Progenitor cell of endocrine pancreas (in vitro differentiated cells): ENCODE results near the gene CAPZA2. TPM values are rescaled to one million over a fixed set of nuclear protein-coding genes. Genes with fewer than 3 reads are reported as not detected.
"Not testable (repeated sequence)": the region's sequence is repeated elsewhere in the genome, so short reads cannot be mapped to it uniquely, and the experiment has no call there.

ENCODE experiments used
- DNase-seq: peaks from one replicate; pipeline ENCODE4 v3.0.0; 2021; ENCODE audit warnings: low spot score; ENCODE audit not compliant: unreplicated experiment
- H3K27ac Mint-ChIP-seq: 2 replicates; pipeline ENCODE4 v1.8.0; 2021; ENCODE audit warnings: mild to moderate bottlenecking, moderate library complexity, mixed read lengths
- H3K27me3 Mint-ChIP-seq: 2 replicates; pipeline ENCODE4 v1.8.0; 2021; ENCODE audit warnings: mixed read lengths
- H3K36me3 Mint-ChIP-seq: 2 replicates; pipeline ENCODE4 v1.8.0; 2022; ENCODE audit warnings: mixed read lengths; ENCODE audit not compliant: insufficient read depth
- H3K4me1 Mint-ChIP-seq: 2 replicates; pipeline ENCODE4 v1.8.0; 2021; ENCODE audit warnings: low read depth, mixed read lengths
- H3K4me3 Mint-ChIP-seq: 2 replicates; pipeline ENCODE4 v1.8.0; 2021; ENCODE audit warnings: low read depth, mild to moderate bottlenecking, moderate library complexity, mixed read lengths
- H3K9me3 Mint-ChIP-seq: 2 replicates; pipeline ENCODE4 v1.8.0; 2021; ENCODE audit warnings: low read depth, mixed read lengths
- long read RNA-seq: library from polyadenylated mRNA; unstranded; transcript quantifications from one replicate; pipeline ENCODE4 v2.0.0, GENCODE V29; 2020
- total RNA-seq: library from RNA; stranded (reverse); gene quantifications from 2 replicates; pipeline ENCODE4 v1.2.1, GENCODE V29; 2021
- TF ChIP-seq, protein P1 (sequence below): fragments of 200-600 bp; sonication (generic); IDR thresholded peaks from one replicate; pipeline ENCODE4 v1.5.0; 2021; ENCODE audit warnings: antibody characterized with exemption, mild to moderate bottlenecking; ENCODE audit not compliant: unreplicated experiment

The CAPZA2 gene
- 151 and 174 TPM in 2 replicates for total RNA-seq
- long read RNA-seq, full-length matches to known transcripts, result 899 of 949 reads
- long read RNA-seq, partial matches to known transcripts, result 27 of 949 reads
- long read RNA-seq, other reads (novel, unspliced or antisense), result 23 of 949 reads

DNA sequence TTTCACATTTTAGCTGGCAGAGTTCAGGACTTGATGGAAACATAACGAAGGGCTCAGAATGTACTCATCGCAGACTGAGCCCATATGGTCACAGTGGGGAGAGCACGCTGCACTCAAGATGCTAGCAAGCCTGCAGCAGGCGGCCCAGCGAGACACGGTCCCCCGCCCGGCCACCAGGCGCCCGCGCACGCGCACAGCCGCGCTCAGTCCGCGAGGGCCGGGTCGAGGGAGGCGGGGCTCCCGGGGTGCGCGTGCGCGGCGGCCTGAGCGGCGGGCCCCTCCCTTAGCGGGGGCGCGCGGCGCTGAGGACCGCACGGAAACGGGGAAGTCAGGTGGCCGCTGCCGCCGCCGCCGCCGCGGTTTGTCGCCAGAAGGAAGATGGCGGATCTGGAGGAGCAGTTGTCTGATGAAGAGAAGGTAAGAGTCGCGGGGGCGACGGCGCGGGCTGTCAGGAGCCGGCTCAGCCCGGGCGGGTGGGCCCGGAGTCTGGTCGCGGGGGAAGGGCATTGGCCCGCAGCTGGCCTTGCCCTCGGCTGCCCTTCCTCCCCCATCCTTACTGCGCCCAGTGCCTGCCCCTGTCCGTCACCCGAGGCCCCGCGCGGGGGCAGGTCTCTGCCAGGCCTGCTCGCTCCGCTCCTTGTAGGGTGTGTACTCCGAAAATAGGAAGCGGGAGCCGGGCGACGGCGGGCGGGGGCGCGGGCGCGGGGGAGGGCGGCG is at the start of gene CAPZA2:
Gene CAPZA2, plus strand, starts transcription at position 354 of the 717 bp plus-strand sequence. Its CDS starts 25 bp downstream, at position 379.
- TF ChIP-seq, protein P1, sequence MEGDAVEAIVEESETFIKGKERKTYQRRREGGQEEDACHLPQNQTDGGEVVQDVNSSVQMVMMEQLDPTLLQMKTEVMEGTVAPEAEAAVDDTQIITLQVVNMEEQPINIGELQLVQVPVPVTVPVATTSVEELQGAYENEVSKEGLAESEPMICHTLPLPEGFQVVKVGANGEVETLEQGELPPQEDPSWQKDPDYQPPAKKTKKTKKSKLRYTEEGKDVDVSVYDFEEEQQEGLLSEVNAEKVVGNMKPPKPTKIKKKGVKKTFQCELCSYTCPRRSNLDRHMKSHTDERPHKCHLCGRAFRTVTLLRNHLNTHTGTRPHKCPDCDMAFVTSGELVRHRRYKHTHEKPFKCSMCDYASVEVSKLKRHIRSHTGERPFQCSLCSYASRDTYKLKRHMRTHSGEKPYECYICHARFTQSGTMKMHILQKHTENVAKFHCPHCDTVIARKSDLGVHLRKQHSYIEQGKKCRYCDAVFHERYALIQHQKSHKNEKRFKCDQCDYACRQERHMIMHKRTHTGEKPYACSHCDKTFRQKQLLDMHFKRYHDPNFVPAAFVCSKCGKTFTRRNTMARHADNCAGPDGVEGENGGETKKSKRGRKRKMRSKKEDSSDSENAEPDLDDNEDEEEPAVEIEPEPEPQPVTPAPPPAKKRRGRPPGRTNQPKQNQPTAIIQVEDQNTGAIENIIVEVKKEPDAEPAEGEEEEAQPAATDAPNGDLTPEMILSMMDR, result peak; percentile 32
- peak; percentile 93 for DNase-seq
- Mint-ChIP-seq H3K27me3 (no peaks in the 10 kb centered on the region), H3K4me1 (peaks cover 12% of the 10 kb centered on the region), H3K27ac (peak within 1 kb of the TSS; percentile 98), H3K9me3 (no peaks in the 10 kb centered on the region), H3K36me3 (no peaks in the 10 kb centered on the region), H3K4me3 (peak within 1 kb of the TSS; percentile 93)

DNA sequence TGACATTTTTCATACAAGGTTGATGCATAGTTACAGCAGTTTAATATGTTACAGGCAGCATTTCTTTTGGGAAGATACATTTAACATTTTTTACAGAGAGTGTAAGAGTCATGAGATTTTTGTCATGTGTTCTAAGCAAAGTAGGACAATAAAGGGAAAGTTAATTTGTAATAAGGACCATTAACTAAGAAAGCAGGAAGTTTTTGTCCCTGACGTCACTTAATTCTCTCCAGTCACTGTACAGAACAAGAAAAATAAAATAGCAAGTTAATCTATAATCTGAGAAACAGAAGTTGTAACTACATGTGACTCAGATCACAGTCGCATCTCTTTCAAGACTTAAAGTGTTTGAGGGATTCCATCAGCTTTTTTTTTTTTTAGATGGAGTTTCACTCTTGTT is 49.5 kb upstream of the CAPZA2 start:
- Mint-ChIP-seq H3K4me1 (peaks cover 44% of the 10 kb centered on the region), H3K9me3 (no peaks in the 10 kb centered on the region), H3K36me3 (no peaks in the 10 kb centered on the region), H3K4me3 (no peak overlapping the region), H3K27me3 (no peaks in the 10 kb centered on the region), H3K27ac (no peak overlapping the region)
- no peak for DNase-seq
- TF ChIP-seq, protein P1, result no peak

DNA sequence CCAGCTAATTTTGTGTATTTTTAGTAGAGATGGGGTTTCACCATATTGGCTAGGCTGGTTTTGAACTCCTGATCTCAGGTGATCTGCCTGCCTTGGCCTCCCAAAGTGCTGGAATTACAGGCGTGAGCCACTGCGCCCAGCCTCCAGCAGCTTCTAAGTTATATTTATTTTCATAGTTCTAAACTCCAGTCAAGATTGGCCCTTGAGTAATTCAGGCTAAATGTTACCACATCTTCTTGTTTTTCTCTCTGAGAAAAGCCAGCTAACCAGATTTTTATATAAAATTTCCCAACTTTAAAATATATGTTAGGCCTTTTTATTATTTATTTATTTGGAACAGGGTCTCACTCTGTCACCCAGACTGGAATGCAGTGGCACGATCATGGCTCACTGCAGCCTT is 49.0 kb upstream of the CAPZA2 start:
- H3K36me3 Mint-ChIP-seq, H3K27ac Mint-ChIP-seq, H3K4me3 Mint-ChIP-seq, DNase-seq, H3K9me3 Mint-ChIP-seq, H3K27me3 Mint-ChIP-seq: not testable (repeated sequence)
- H3K4me1 Mint-ChIP-seq, result peaks cover 39% of the 10 kb centered on the region

GRCh38 chr7:116815041-116815440 is 47.3 kb upstream of the CAPZA2 start:
- TF ChIP-seq, protein P1, result no peak
- Mint-ChIP-seq H3K27ac (no peak overlapping the region), H3K4me3 (no peak overlapping the region), H3K9me3 (no peaks in the 10 kb centered on the region), H3K27me3 (no peaks in the 10 kb centered on the region), H3K36me3 (no peaks in the 10 kb centered on the region), H3K4me1 (peaks cover 25% of the 10 kb centered on the region)
- no peak for DNase-seq

- no peak overlapping the region for H3K27ac Mint-ChIP-seq
- peaks cover 1% of the 10 kb centered on the region for H3K36me3 Mint-ChIP-seq
- DNase-seq, result no peak
- H3K4me1 Mint-ChIP-seq, result no peaks in the 10 kb centered on the region
- no peaks in the 10 kb centered on the region for H3K27me3 Mint-ChIP-seq
- TF ChIP-seq, protein P1, result no peak
- peaks cover 17% of the 10 kb centered on the region for H3K9me3 Mint-ChIP-seq
- H3K4me3 Mint-ChIP-seq, result no peak overlapping the region
Measured at GRCh38 chr7:116820149-116820548, 42.2 kb upstream of the CAPZA2 start.

DNA sequence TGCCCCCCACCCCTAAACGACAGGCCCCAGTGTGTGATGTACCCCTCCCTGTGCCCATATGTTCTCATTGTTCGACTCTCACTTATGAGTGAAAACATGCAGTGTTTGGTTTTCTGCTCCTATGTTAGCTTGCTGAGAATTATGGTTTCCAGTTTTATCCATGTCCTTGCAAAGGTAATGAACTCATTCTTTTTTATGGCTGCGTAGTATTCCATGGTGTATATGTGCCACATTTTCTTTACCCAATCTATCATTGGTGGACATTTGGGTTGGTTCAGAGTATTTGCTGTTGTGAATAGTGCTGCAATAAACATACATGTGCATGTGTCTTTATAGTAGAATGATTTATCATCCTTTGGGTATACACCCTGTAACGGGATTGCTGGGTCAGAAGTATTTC is 40.7 kb upstream of the CAPZA2 start:
- H3K9me3 Mint-ChIP-seq, result peaks cover 20% of the 10 kb centered on the region
- not testable (repeated sequence) for H3K27me3 Mint-ChIP-seq, H3K27ac Mint-ChIP-seq, DNase-seq, H3K36me3 Mint-ChIP-seq, H3K4me3 Mint-ChIP-seq, H3K4me1 Mint-ChIP-seq
